ENCODE measurements around the gene SLC15A5. TPM values are rescaled to one million over a fixed set of nuclear protein-coding genes. Genes with fewer than 3 reads are reported as not detected.

SLC15A5 gene
- total RNA-seq, 2 experiments from 2014 or later, result not detected

DNA sequence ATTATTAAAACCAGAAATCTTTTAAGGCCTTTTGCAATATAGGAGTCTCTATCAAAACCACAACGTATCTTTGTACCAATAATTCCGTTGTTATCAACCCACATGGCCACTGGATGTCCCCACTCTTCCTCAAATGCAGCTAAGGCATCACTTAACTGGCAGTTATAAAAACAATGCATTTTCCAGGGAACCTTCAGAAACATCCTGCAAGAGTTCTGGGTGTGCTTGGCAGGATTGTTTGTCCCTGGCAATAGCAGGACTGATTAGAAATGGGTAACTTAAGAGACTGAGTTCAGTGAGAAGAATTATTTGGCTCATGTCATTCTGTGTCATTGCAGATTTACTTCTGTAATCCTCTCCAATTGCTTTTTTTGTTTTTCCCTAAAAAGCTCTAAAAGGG is 112.0 kb downstream of the SLC15A5 start:
- H3K27ac Mint-ChIP-seq, result no peak overlapping the region
- no peaks in the 10 kb centered on the region for H3K36me3 Mint-ChIP-seq (ENCODE audit: low read depth)
- no peak overlapping the region for H3K4me3 Mint-ChIP-seq
- H3K9me3 Mint-ChIP-seq (ENCODE audit: insufficient read depth), result no peaks in the 10 kb centered on the region
- ChIA-PET POLR2A (no interaction called here), CTCF (no interaction called here)
- DNase-seq (no peak), ATAC-seq (no peak)
- H3K4me1 Mint-ChIP-seq (ENCODE audit: low read depth), result no peaks in the 10 kb centered on the region
- H3K27me3 Mint-ChIP-seq (ENCODE audit: low read depth), result no peaks in the 10 kb centered on the region

DNA sequence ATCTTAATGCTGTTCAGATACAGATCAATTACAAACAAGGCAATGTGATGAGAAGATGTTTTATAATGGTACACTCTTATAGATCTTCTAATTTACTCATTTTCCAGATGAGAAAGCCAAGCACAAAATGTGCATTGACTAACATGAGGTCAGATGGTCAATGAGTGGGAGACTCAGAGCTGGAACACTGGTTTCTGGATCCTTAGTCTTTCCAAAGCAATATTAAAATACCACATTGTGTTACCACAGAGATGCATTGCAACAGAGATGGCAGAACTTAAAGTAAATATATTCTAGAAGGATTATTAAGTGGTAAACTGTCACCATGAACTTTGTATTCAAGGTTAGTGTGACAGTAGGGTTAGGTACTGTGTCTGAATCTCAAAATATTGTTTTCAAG is 113.6 kb downstream of the SLC15A5 start:
- H3K4me3 Mint-ChIP-seq, result no peak overlapping the region
- H3K27me3 Mint-ChIP-seq (ENCODE audit: low read depth), result no peaks in the 10 kb centered on the region
- ATAC-seq (no peak), DNase-seq (no peak)
- H3K9me3 Mint-ChIP-seq (ENCODE audit: insufficient read depth), result no peaks in the 10 kb centered on the region
- no peaks in the 10 kb centered on the region for H3K36me3 Mint-ChIP-seq (ENCODE audit: low read depth)
- H3K27ac Mint-ChIP-seq, result no peak overlapping the region
- H3K4me1 Mint-ChIP-seq (ENCODE audit: low read depth), result no peaks in the 10 kb centered on the region
- ChIA-PET POLR2A (no interaction called here), CTCF (no interaction called here)

DNA sequence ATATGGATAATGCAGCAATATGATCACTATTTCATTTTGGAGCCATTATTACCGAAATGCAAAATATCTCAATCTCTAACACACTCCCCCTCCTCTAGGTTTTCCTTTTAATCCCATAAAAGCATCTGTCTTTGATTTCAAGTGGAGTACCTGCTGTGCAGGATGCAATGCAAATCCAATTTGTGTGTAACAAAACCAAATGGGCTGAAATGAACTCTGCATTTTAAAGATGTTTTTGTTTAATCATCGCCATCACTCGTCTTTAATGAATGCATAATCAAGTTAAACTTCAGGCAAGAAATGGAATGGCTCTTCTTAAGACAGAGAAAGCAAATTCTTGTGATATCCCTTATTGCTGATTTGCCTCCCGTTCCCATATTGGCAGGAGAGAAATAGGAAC is 114.3 kb downstream of the SLC15A5 start:
- Mint-ChIP-seq H3K36me3 (ENCODE audit: low read depth) (no peaks in the 10 kb centered on the region), H3K4me3 (no peak overlapping the region), H3K9me3 (ENCODE audit: insufficient read depth) (no peaks in the 10 kb centered on the region), H3K27me3 (ENCODE audit: low read depth) (no peaks in the 10 kb centered on the region), H3K4me1 (ENCODE audit: low read depth) (no peaks in the 10 kb centered on the region), H3K27ac (no peak overlapping the region)
- DNase-seq (no peak), ATAC-seq (no peak)
- ChIA-PET POLR2A (no interaction called here), CTCF (no interaction called here)

DNA sequence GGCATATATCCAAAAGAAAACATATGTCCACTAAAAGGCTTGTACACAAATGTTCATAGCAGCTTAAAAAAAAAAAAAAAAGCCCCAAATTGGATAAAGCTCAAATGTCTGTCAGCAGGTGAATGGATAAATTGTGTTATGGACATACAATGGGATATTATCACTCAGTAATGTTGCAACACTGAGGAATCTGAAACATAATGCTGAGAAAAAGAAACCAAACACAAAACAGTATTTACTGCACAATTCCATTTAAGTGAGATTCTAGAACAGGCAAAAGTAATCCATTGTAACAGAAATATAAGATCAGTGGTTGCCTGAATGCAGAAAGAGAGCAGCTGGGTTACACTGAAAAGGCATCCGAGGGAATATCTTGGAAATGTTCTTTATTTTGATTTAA is 117.9 kb downstream of the SLC15A5 start:
- POLR2A ChIA-PET, result no interaction called here
- Mint-ChIP-seq H3K4me1 (ENCODE audit: low read depth) (no peaks in the 10 kb centered on the region), H3K4me3 (no peak overlapping the region), H3K36me3 (ENCODE audit: low read depth) (no peaks in the 10 kb centered on the region), H3K27ac (no peak overlapping the region), H3K27me3 (ENCODE audit: low read depth) (no peaks in the 10 kb centered on the region), H3K9me3 (ENCODE audit: insufficient read depth) (no peaks in the 10 kb centered on the region)
- no peak for ATAC-seq
- no peak for DNase-seq
- CTCF ChIA-PET, result no interaction called here

DNA sequence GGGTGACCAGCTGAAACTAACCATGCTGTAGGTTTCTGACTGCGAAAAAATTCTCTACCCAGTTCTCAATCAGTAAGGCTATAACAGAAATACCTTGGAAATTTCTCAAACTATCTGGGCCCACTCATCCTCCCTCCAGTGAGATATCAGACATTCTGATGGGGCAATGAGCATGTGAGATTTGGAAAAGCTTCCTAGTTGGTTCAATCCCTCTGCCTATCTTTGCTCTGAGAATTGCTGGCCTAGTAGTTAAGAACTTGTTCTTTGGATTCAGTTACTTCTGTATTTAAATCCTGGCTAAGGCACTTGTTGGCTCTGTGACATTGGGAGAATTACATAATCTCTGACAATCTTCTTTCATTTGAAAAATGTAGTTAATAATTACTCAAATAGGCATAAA is 119.4 kb downstream of the SLC15A5 start:
- ATAC-seq (no peak), DNase-seq (no peak)
- H3K4me1 Mint-ChIP-seq (ENCODE audit: low read depth), result no peaks in the 10 kb centered on the region
- no peaks in the 10 kb centered on the region for H3K27me3 Mint-ChIP-seq (ENCODE audit: low read depth)
- CTCF ChIA-PET, result no interaction called here
- H3K4me3 Mint-ChIP-seq, result no peak overlapping the region
- H3K27ac Mint-ChIP-seq, result no peak overlapping the region
- no peaks in the 10 kb centered on the region for H3K36me3 Mint-ChIP-seq (ENCODE audit: low read depth)
- POLR2A ChIA-PET, result no interaction called here
- H3K9me3 Mint-ChIP-seq (ENCODE audit: insufficient read depth), result no peaks in the 10 kb centered on the region

DNA sequence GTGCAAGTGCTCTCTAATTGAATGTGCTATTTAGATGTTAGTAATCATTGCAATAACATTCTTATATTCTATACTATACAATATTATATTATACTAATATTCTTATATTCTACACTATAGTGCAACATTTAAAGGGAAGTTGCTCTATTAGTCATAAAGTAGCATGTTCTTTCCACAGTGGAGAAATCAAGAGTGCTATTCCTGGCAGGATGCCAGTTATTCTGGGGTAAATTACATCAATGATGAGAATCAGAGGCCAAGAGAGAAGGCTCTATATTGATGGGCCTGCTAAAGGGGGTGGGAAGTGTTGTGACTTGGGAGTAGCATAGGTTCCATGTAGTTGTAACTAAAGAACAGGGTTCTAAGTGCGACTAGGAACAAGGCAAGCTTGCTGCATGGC is 121.5 kb downstream of the SLC15A5 start:
- no peak overlapping the region for H3K27ac Mint-ChIP-seq
- no peaks in the 10 kb centered on the region for H3K27me3 Mint-ChIP-seq (ENCODE audit: low read depth)
- CTCF ChIA-PET, result no interaction called here
- POLR2A ChIA-PET, result no interaction called here
- no peaks in the 10 kb centered on the region for H3K4me1 Mint-ChIP-seq (ENCODE audit: low read depth)
- H3K4me3 Mint-ChIP-seq, result no peak overlapping the region
- ATAC-seq, result no peak
- no peaks in the 10 kb centered on the region for H3K36me3 Mint-ChIP-seq (ENCODE audit: low read depth)
- no peaks in the 10 kb centered on the region for H3K9me3 Mint-ChIP-seq (ENCODE audit: insufficient read depth)
- no peak for DNase-seq

DNA sequence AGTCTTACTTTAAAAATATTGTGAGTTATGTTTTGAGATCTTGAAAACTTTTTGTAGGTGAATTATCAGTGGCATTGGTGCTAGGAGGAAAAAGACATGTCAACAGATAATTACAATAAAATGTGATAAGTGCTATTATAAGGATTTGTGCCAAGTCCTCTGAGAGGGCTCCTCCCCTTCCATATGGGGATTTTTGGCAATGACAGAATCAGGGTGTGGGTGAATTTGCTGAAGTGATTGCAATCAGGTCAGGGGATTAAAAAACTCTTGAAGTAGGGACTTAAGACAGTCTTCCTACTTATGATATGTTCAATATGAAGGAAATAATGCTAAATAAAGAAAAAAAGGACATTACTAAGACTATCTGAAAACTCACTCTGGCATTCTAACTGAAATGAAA is 122.5 kb downstream of the SLC15A5 start:
- ChIA-PET CTCF (no interaction called here), POLR2A (no interaction called here)
- DNase-seq (no peak), ATAC-seq (no peak)
- H3K4me1 Mint-ChIP-seq (ENCODE audit: low read depth), result no peaks in the 10 kb centered on the region
- no peaks in the 10 kb centered on the region for H3K36me3 Mint-ChIP-seq (ENCODE audit: low read depth)
- H3K9me3 Mint-ChIP-seq (ENCODE audit: insufficient read depth), result no peaks in the 10 kb centered on the region
- no peak overlapping the region for H3K27ac Mint-ChIP-seq
- H3K27me3 Mint-ChIP-seq (ENCODE audit: low read depth), result no peaks in the 10 kb centered on the region
- no peak overlapping the region for H3K4me3 Mint-ChIP-seq

DNA sequence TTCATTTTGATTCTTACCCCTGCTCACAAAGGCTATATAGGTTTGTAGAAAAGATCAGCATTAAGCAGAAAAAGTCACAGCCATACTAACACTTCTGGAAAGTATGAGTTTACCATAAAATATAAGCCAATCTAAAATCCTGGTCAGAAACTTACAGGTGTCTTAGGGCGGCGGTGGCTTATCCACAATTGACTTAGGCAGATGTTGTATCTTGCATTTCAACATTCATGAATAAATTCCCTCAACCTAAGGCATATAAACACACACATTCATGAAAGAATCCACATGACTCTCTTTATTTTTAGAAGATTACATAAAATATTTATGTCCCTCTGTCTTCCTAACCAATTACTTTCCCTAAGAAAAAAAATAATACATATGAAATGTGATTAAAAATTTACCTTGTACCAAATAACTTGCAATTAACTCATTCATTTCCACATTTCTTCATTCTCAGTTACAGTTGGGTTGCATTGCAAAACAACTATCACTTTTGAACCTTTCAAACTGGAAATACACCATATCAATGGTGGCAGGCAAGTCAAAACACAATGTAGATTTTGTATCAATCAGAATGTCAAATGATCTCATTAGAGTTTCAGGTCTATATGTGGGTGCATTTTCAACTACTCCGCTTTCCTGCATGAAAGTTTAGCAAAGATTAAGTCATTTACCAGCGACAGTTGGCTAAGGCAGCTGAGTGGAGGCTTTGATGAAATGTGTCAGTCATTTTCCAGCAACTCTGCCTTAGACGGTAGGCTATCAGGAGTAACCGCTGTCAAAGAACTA is 124.4 kb downstream of the SLC15A5 start:
- ChIA-PET POLR2A (no interaction called here), CTCF (no interaction called here)
- ATAC-seq, result no peak
- Mint-ChIP-seq H3K4me1 (ENCODE audit: low read depth) (no peaks in the 10 kb centered on the region), H3K27me3 (ENCODE audit: low read depth) (no peaks in the 10 kb centered on the region), H3K4me3 (no peak overlapping the region), H3K27ac (no peak overlapping the region), H3K9me3 (ENCODE audit: insufficient read depth) (no peaks in the 10 kb centered on the region), H3K36me3 (ENCODE audit: low read depth) (no peaks in the 10 kb centered on the region)
- no peak for DNase-seq

DNA sequence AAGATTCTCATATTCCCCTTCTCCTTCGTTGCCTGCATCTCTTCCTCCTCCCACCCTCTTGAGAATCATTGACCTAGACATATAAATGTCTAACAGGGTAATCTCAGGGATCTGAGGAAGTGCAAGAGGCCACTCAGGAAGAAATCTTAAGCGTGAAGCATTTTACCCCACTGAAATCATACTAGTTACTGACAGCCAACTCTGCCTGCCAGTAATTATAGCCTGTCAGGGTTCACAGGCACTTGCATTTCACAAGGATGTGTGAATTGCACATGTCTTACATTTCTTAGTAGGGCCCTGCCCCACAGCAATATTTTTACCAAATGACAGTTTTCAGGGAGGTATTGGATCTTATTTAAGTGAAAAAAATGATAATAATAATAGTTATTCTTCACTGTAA is 127.2 kb downstream of the SLC15A5 start:
- no peak for ATAC-seq
- H3K4me3 Mint-ChIP-seq, result no peak overlapping the region
- no peaks in the 10 kb centered on the region for H3K4me1 Mint-ChIP-seq (ENCODE audit: low read depth)
- ChIA-PET CTCF (no interaction called here), POLR2A (no interaction called here)
- H3K27ac Mint-ChIP-seq, result no peak overlapping the region
- H3K9me3 Mint-ChIP-seq (ENCODE audit: insufficient read depth), result no peaks in the 10 kb centered on the region
- no peak for DNase-seq
- H3K27me3 Mint-ChIP-seq (ENCODE audit: low read depth), result no peaks in the 10 kb centered on the region
- no peaks in the 10 kb centered on the region for H3K36me3 Mint-ChIP-seq (ENCODE audit: low read depth)

DNA sequence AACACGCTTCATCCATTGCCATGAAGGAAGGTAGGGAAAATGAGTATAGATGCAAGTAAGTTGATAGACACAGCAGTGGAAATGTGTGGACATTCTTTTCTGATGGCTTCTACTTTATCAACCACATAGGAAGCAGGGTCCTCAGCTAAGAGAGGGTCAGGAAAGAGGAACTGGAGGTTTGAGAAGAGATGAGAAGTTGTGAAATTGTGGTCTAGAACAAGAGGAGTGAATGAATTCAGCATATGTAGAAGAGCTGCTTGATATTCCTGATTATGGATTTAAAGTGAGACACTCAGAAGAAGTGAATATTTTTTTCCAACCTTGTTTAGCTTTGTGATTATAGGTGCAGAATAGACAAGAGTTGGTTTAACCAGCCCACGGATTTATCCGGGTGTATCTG is 128.5 kb downstream of the SLC15A5 start:
- no peaks in the 10 kb centered on the region for H3K9me3 Mint-ChIP-seq (ENCODE audit: insufficient read depth)

More for the DNA sequence above, 128.5 kb downstream of the SLC15A5 start:
- no peaks in the 10 kb centered on the region for H3K36me3 Mint-ChIP-seq (ENCODE audit: low read depth)
- CTCF ChIA-PET, result no interaction called here
- no peak overlapping the region for H3K4me3 Mint-ChIP-seq
- ATAC-seq, result no peak
- POLR2A ChIA-PET, result no interaction called here
- H3K4me1 Mint-ChIP-seq (ENCODE audit: low read depth), result no peaks in the 10 kb centered on the region
- no peak overlapping the region for H3K27ac Mint-ChIP-seq
- DNase-seq, result no peak
- no peaks in the 10 kb centered on the region for H3K27me3 Mint-ChIP-seq (ENCODE audit: low read depth)

Other genes with a start within 250 kb of the SLC15A5 start
- gene MGST1, start 70.0 kb upstream of the SLC15A5 start, total RNA-seq, result not detected

All from activated CD8-positive, alpha-beta T cell treated with anti-CD3 and anti-CD28 coated beads, Interleukin-2, amount 10 ng/mL, durations not matched to agents 7 days and 5 days (primary cell).